HPDE6-E6E7 (cell line): ENCODE measurements around the gene CCNK.

ENCODE experiments used
- DNase-seq: peaks from one replicate; pipeline ENCODE4 v3.0.0; 2011; ENCODE audit warnings: missing footprints; ENCODE audit errors: extremely low spot score

Gene CCNK

GRCh38 chr14:99552572-99553216, 71.5 kb downstream of the CCNK start:
- DNase-seq: no peak

DNA sequence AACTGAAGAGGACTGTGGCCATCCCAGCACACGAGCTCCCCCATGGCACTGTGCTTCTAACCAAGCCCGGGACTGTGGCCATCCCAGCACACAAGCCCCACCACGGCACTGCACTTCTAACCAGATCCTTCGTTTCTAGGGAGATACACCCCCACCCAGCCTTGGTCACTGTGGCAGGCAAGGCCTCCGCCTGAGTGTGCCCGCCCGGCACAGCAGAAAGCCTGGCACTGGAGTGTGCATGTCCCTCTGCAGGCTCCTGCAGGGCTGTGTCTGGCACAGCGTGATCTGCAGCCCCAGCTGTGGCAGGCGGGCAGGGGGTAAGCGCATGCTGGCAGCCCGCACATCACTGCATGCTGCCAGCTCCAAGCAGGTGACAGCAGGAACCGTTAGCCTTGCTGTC, 73.0 kb downstream of the CCNK start:
- no peak for DNase-seq

DNA sequence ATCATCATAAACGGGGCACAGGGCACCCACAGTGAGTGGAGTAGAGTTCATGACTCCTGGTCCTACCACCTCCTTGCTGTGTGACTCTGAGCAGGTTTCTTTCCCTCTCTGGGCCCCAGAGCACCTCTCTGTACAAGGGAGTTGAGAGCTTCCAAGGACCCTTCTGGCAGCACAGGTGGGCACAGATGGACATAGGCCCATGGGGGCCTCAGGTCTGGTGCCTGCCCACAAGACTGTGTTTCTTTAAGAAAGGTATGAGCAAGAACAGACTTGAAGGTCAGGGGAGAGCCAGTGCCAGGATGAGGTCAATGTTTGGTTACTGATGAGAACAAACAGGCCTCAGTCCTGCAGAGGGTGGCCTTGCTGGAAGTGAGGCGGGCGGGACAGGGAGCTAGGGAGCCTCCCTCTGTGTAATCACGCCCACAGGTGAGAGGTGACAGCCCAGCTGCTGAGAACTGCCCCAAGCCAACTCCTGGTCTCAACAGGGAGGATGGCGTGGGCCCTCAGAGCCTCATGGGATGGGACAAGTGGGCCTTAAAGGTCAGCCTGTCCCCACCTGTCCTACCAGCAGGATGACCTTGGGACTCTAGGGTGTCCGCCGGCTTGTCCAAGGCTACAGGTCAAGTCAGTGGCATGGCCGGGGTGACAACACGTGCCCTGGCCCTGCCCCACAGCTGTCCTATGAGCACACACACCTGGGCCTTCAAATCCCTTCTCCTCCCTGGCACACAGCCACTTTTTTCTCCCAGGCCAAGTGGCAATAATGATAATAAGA, 73.7 kb downstream of the CCNK start:
- no peak for DNase-seq

DNA sequence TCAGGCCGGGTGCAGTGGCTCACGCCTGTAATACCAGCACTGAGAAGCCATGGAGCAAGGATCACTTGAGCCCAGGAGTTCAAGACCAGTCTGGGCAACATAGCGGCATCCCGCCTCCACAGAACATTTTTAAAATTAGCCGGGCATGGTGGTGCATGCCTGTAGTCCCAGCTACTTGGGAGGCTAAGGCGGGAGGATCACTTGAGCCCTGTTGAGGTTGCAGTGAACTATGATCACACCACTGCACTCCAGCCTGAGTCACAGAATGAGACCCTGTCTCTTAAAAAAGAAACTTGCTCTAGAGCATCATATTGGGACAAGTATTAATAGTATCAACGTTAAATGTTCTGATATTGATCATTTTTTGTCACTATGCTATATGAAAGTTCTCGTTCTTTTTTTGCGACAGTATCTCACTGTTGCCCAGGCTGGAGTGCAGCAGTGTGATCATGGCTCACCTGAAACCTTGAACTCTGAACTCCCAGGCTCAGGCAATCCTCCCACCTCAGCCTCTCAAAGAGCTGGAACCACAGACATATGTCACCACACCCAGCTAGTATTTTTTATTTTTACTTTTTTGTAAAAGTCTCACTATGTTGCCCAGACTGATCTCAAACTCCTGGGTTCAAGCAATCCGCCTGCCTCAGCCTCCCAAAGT, 75.1 kb downstream of the CCNK start:
- DNase-seq: no peak

- DNase-seq: no peak
Measured at GRCh38 chr14:99559286-99559990, 78.2 kb downstream of the CCNK start.

DNA sequence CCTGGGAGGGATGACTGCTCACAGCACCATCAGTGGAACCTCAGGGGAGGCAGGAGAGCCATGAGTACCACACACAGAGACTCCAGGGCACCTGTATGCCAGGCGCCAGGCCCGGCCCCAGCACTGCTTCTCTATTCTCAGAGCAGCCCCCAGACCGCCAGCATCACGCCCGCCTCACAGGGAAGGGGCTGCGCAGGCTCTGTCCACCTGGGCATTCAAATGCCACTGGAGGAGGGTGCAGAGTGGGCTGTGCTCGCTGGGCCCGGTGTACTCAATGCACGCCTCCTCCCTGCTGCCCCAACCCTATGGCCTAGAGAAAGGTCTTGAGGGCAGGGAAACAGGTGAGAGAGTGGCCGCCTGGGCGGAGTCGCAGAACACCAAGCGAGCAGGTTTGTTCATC, 79.2 kb downstream of the CCNK start:
- DNase-seq: no peak

DNA sequence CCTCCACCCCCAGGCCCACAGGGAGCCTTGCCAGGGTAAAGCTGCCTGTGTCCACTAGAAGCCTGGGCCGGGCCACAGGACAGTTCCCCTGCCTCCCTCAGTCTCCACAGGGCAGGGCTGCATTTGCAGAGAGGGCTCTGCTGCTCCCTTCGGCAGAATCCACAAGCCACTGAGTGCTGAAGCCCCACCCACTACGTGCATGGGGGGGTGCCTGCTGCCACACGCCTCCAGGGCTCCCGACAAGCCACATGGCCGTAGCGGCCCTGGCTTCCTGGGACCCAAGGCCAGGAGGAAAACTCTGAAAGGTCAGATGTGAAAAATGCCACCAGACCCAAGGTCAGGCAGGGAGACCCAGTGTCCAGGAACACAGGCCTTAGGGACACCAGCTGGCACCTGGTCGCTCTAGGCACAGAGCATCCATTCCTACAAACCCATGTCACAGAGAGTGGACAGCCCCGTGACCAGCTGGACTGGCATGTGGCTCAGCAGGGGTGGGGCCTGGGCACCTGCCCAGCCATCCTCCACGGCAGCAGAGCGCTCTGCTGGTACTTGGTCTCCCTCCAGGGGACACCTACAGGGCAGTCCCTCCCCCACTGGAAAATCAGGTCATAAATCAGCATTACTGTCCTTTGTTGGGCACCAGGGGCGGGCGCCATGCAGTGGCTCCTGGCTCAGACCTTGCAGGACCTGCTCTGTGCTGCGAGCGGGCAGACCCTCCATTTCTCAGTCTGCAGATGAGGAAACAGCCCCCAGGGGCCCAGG, 79.9 kb downstream of the CCNK start:
- no peak for DNase-seq

DNA sequence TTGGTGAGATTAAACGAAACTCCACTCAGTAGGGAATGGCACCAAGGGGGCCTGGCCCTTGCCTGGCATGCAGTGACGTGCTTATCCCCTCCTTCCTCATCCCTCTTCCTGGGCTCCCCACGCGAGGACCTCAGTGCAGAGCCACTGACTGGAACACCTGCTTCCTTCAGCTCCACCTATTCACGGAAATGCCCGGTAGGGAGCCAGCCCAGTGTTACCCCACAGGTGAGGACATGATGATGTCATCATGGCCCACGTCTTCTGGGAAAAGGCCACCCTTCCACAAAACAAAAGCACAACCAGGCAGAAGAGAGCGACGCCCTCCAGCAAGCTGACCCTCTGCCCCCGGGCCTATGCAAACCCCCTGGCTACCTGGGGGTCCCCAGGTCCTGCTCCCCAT, 80.7 kb downstream of the CCNK start:
- no peak for DNase-seq
